HEK293 (cell line): Measurements from ENCODE around the gene NLGN1.

Source experiments
- KLF8 ChIP-seq: fragments of 450-650 bp; formaldehyde crosslinking; IDR thresholded peaks from 2 replicates; pipeline ENCODE4 v1.5.1; 2016; ENCODE audit warnings: missing biosample characterization, missing genetic modification characterization
- ZBTB48 ChIP-seq: fragments of 450-650 bp; formaldehyde crosslinking; IDR thresholded peaks from 2 replicates; pipeline ENCODE4 v1.5.1; 2016; ENCODE audit warnings: missing biosample characterization, missing genetic modification characterization
- ZFP37 ChIP-seq: fragments of 450-650 bp; formaldehyde crosslinking; IDR thresholded peaks from 2 replicates; pipeline ENCODE4 v1.5.1; 2016; ENCODE audit warnings: missing biosample characterization, missing genetic modification characterization
- ZNF175 ChIP-seq: fragments of 450-650 bp; formaldehyde crosslinking; IDR thresholded peaks from 2 replicates; pipeline ENCODE4 v1.5.1; 2016; ENCODE audit warnings: missing biosample characterization, missing genetic modification characterization
- ZNF266 ChIP-seq: fragments of 450-650 bp; formaldehyde crosslinking; IDR thresholded peaks from 2 replicates; pipeline ENCODE4 v1.5.1; 2016; ENCODE audit warnings: missing biosample characterization, missing genetic modification characterization, low read depth
- ZNF274 ChIP-seq, 2 experiments: fragments of 200-500 bp in 1 of 2; fragments of 450-650 bp in 1 of 2; sonication (Bioruptor generic) in 1 of 2; formaldehyde crosslinking in 1 of 2; IDR thresholded peaks; 2 replicates each; pipeline versions ENCODE4 v1.5.1 to v1.6.1; 2014 to 2016; ENCODE audit warnings: borderline replicate concordance in 1 of 2, inconsistent platforms in 1 of 2, low read length in 1 of 2, missing biosample characterization in 1 of 2, missing genetic modification characterization in 1 of 2
- ZNF501 ChIP-seq: fragments of 450-650 bp; formaldehyde crosslinking; IDR thresholded peaks from 2 replicates; pipeline ENCODE4 v1.5.1; 2016; ENCODE audit warnings: missing biosample characterization, missing genetic modification characterization
- ZNF561 ChIP-seq: fragments of 450-650 bp; IDR thresholded peaks from 2 replicates; pipeline ENCODE4 v1.5.1; 2018; ENCODE audit warnings: missing biosample characterization, missing genetic modification characterization, borderline replicate concordance
- ZNF660 ChIP-seq: fragments of 450-650 bp; IDR thresholded peaks from 2 replicates; pipeline ENCODE4 v1.5.1; 2018; ENCODE audit warnings: missing biosample characterization, mild to moderate bottlenecking, missing genetic modification characterization
- TF ChIP-seq, protein P1 (sequence below): fragments of 450-650 bp; formaldehyde crosslinking; IDR thresholded peaks from 2 replicates; pipeline ENCODE4 v1.5.1; 2016; ENCODE audit warnings: missing biosample characterization, missing genetic modification characterization
- TF ChIP-seq, protein P2 (sequence below): fragments of 450-650 bp; formaldehyde crosslinking; IDR thresholded peaks from 2 replicates; pipeline ENCODE4 v1.5.1; 2016; ENCODE audit warnings: missing biosample characterization, missing genetic modification characterization

DNA sequence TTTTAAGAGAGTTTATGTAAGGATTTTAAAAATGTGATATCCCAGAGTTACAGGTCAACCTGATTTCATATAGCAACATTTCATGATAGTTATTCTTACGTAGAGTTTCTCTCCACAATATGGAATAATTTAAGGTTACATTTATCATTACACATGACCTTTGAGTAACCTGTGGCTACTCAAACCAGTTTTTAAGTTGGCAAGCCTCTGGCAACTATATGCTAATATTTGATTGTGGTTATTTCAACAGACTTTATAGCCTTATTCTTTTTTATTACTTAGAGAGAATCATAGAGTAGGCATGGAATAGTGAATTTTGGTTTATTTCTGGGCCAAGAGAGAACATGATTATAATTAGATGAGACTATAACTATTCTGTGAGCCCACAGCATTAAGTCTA is 504.9 kb downstream of the NLGN1 start:
- TF ChIP-seq, protein P1, sequence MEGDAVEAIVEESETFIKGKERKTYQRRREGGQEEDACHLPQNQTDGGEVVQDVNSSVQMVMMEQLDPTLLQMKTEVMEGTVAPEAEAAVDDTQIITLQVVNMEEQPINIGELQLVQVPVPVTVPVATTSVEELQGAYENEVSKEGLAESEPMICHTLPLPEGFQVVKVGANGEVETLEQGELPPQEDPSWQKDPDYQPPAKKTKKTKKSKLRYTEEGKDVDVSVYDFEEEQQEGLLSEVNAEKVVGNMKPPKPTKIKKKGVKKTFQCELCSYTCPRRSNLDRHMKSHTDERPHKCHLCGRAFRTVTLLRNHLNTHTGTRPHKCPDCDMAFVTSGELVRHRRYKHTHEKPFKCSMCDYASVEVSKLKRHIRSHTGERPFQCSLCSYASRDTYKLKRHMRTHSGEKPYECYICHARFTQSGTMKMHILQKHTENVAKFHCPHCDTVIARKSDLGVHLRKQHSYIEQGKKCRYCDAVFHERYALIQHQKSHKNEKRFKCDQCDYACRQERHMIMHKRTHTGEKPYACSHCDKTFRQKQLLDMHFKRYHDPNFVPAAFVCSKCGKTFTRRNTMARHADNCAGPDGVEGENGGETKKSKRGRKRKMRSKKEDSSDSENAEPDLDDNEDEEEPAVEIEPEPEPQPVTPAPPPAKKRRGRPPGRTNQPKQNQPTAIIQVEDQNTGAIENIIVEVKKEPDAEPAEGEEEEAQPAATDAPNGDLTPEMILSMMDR (tag by site-specific recombination): no peak
- TF ChIP-seq ZNF501 (tag by site-specific recombination) (no peak), ZFP37 (tag by site-specific recombination) (no peak), ZNF660 (tag by site-specific recombination) (no peak), ZNF561 (tag by site-specific recombination) (no peak), ZNF274 (IDR thresholded peaks at IDR 0.05; ENCODE audit: low read length) (no peak), ZNF274 (tag by site-specific recombination; IDR thresholded peaks at IDR 0.05; ENCODE audit: borderline replicate concordance) (no peak), ZNF175 (tag by site-specific recombination) (no peak), KLF8 (no peak), ZBTB48 (no peak), ZNF266 (no peak)
- TF ChIP-seq, protein P2, sequence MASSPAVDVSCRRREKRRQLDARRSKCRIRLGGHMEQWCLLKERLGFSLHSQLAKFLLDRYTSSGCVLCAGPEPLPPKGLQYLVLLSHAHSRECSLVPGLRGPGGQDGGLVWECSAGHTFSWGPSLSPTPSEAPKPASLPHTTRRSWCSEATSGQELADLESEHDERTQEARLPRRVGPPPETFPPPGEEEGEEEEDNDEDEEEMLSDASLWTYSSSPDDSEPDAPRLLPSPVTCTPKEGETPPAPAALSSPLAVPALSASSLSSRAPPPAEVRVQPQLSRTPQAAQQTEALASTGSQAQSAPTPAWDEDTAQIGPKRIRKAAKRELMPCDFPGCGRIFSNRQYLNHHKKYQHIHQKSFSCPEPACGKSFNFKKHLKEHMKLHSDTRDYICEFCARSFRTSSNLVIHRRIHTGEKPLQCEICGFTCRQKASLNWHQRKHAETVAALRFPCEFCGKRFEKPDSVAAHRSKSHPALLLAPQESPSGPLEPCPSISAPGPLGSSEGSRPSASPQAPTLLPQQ: no peak
